Measurements from ENCODE around the gene GNG7.

The GNG7 gene

GRCh38 chr19:2556221-2557092 is 146.0 kb downstream of the GNG7 start:
- H3K4me2 ChIP-seq (ENCODE audit: insufficient read depth, low read length), result no peak overlapping the region
- no peak overlapping the region for H3K27ac ChIP-seq (ENCODE audit: low read length)

GRCh38 chr19:2555422-2556220 is 146.9 kb downstream of the GNG7 start:
- H3K4me2 ChIP-seq (ENCODE audit: insufficient read depth, low read length), result no peak overlapping the region

More at GRCh38 chr19:2556221-2557092, 146.0 kb downstream of the GNG7 start:
- no peak overlapping the region for H3K9ac ChIP-seq (ENCODE audit: low read depth, low read length)
- H3K36me3 ChIP-seq (ENCODE audit: insufficient read depth, low read length), result no peaks in the 10 kb centered on the region
- H3K4me3 ChIP-seq (ENCODE audit: low read depth in 1 of 2, low read length in 2 of 2), result no peak overlapping the region
- H2AFZ ChIP-seq (ENCODE audit: low read depth, low read length), result no peak overlapping the region
- H3K4me1 ChIP-seq (ENCODE audit: insufficient read depth, low read length), result peaks cover 37% of the 10 kb centered on the region
- TF ChIP-seq CTCF (IDR thresholded peaks at IDR 0.05; ENCODE audit: borderline replicate concordance, extremely low read depth, low read length, poor library complexity, severe bottlenecking), result no peak
- ATAC-seq (ENCODE audit: insufficient read depth, low read depth) (no peak), DNase-seq (no peak)
- H3K79me2 ChIP-seq (ENCODE audit: insufficient read depth, low read length), result no peaks in the 10 kb centered on the region
- H3K27me3 ChIP-seq (ENCODE audit: insufficient read depth, low read length, poor library complexity), result no peaks in the 10 kb centered on the region
- no peaks in the 10 kb centered on the region for H4K20me1 ChIP-seq (ENCODE audit: insufficient read depth, low read length)
- H3K9me3 ChIP-seq (ENCODE audit: insufficient read depth, low read length, severe bottlenecking), result no peaks in the 10 kb centered on the region

GRCh38 chr19:2554856-2555255 is 147.6 kb downstream of the GNG7 start:
- DNase-seq (no peak), ATAC-seq (ENCODE audit: insufficient read depth, low read depth) (no peak)
- H3K4me2 ChIP-seq (ENCODE audit: insufficient read depth, low read length), result no peak overlapping the region
- no peak overlapping the region for H3K27ac ChIP-seq (ENCODE audit: low read length)
- H3K9ac ChIP-seq (ENCODE audit: low read depth, low read length), result no peak overlapping the region
- no peaks in the 10 kb centered on the region for H4K20me1 ChIP-seq (ENCODE audit: insufficient read depth, low read length)
- H3K9me3 ChIP-seq (ENCODE audit: insufficient read depth, low read length, severe bottlenecking), result no peaks in the 10 kb centered on the region
- H3K4me1 ChIP-seq (ENCODE audit: insufficient read depth, low read length), result peaks cover 29% of the 10 kb centered on the region
- H3K27me3 ChIP-seq (ENCODE audit: insufficient read depth, low read length, poor library complexity), result no peaks in the 10 kb centered on the region
- no peak overlapping the region for H3K4me3 ChIP-seq (ENCODE audit: low read depth in 1 of 2, low read length in 2 of 2)
- H3K36me3 ChIP-seq (ENCODE audit: insufficient read depth, low read length), result no peaks in the 10 kb centered on the region
- H2AFZ ChIP-seq (ENCODE audit: low read depth, low read length), result no peak overlapping the region
- no peaks in the 10 kb centered on the region for H3K79me2 ChIP-seq (ENCODE audit: insufficient read depth, low read length)
- TF ChIP-seq EZH2 (IDR thresholded peaks at IDR 0.05; ENCODE audit: borderline replicate concordance, low read depth, low read length, severe bottlenecking), result no peak
- no peak for TF ChIP-seq CTCF (IDR thresholded peaks at IDR 0.05; ENCODE audit: borderline replicate concordance, extremely low read depth, low read length, poor library complexity, severe bottlenecking)

More at GRCh38 chr19:2555422-2556220, 146.9 kb downstream of the GNG7 start:
- Histone ChIP-seq H3K27me3 (ENCODE audit: insufficient read depth, low read length, poor library complexity) (no peaks in the 10 kb centered on the region), H3K9ac (ENCODE audit: low read depth, low read length) (no peak overlapping the region), H3K4me3 (ENCODE audit: low read depth in 1 of 2, low read length in 2 of 2) (no peak overlapping the region), H3K9me3 (ENCODE audit: insufficient read depth, low read length, severe bottlenecking) (no peaks in the 10 kb centered on the region), H2AFZ (ENCODE audit: low read depth, low read length) (no peak overlapping the region), H3K4me1 (ENCODE audit: insufficient read depth, low read length) (peaks cover 31% of the 10 kb centered on the region), H3K27ac (ENCODE audit: low read length) (no peak overlapping the region), H3K79me2 (ENCODE audit: insufficient read depth, low read length) (no peaks in the 10 kb centered on the region), H4K20me1 (ENCODE audit: insufficient read depth, low read length) (no peaks in the 10 kb centered on the region), H3K36me3 (ENCODE audit: insufficient read depth, low read length) (no peaks in the 10 kb centered on the region)
- DNase-seq, result no peak
- no peak for ATAC-seq (ENCODE audit: insufficient read depth, low read depth)
- no peak for TF ChIP-seq CTCF (IDR thresholded peaks at IDR 0.05; ENCODE audit: borderline replicate concordance, extremely low read depth, low read length, poor library complexity, severe bottlenecking)
- TF ChIP-seq EZH2 (IDR thresholded peaks at IDR 0.05; ENCODE audit: borderline replicate concordance, low read depth, low read length, severe bottlenecking), result no peak
